Measurements from ENCODE around the gene RIT1. TPM values are rescaled to one million over a fixed set of nuclear protein-coding genes. Genes with fewer than 3 reads are reported as not detected.

RIT1 gene
- total RNA-seq, 4 donors from 2014 or later, result 13.6 to 31.1 (median 17.4) TPM

DNA sequence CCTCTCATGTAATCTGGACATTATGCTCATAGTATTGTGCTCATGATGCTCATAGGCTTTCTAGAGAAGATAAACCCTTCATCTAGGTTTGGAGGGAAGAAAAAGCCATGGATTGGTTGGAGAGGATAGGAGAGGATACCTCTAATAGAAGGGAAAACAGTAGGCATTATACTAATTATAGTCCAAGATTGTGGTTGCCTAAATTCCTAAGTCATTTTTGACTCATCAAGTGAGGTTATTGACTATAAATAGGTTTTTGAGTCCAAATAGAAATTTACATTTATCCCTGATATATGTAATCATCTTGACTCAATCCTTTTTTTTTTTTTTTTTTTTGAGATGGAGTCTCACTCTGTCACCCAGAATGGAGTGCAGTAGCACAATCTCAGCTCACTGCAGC, 46.8 kb downstream of the RIT1 start:
- no peaks in the 10 kb centered on the region for H3K9me3 ChIP-seq
- TF ChIP-seq, protein P1, sequence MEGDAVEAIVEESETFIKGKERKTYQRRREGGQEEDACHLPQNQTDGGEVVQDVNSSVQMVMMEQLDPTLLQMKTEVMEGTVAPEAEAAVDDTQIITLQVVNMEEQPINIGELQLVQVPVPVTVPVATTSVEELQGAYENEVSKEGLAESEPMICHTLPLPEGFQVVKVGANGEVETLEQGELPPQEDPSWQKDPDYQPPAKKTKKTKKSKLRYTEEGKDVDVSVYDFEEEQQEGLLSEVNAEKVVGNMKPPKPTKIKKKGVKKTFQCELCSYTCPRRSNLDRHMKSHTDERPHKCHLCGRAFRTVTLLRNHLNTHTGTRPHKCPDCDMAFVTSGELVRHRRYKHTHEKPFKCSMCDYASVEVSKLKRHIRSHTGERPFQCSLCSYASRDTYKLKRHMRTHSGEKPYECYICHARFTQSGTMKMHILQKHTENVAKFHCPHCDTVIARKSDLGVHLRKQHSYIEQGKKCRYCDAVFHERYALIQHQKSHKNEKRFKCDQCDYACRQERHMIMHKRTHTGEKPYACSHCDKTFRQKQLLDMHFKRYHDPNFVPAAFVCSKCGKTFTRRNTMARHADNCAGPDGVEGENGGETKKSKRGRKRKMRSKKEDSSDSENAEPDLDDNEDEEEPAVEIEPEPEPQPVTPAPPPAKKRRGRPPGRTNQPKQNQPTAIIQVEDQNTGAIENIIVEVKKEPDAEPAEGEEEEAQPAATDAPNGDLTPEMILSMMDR (IDR thresholded peaks at IDR 0.05), result no peak
- TF ChIP-seq POLR2A (IDR thresholded peaks at IDR 0.05), result no peak
- H3K4me3 ChIP-seq, result no peak overlapping the region
- no peak overlapping the region for H3K27ac ChIP-seq
- H3K36me3 ChIP-seq, result no peaks in the 10 kb centered on the region
- DNase-seq, result no peak
- H3K27me3 ChIP-seq, result no peaks in the 10 kb centered on the region
- H3K4me1 ChIP-seq, result peaks cover 0 to 15% (median 1%) of the 10 kb centered on the region in 4 donors

- Histone ChIP-seq H3K9me3 (no peaks in the 10 kb centered on the region), H3K36me3 (no peaks in the 10 kb centered on the region), H3K4me1 (peaks cover 0 to 29% (median 4%) of the 10 kb centered on the region in 4 donors), H3K27ac (no peak overlapping the region), H3K27me3 (no peaks in the 10 kb centered on the region), H3K4me3 (no peak overlapping the region)
- DNase-seq, result no peak
- TF ChIP-seq POLR2A (IDR thresholded peaks at IDR 0.05), result no peak
- TF ChIP-seq, protein P1 (IDR thresholded peaks at IDR 0.05), result no peak
These were observed 49.3 kb downstream of the RIT1 start for GRCh38 chr1:155861896-155862295.

GRCh38 chr1:155860970-155861510, 50.1 kb downstream of the RIT1 start:
- Histone ChIP-seq H3K4me1 (peaks cover 0 to 35% (median 7%) of the 10 kb centered on the region in 4 donors), H3K36me3 (no peaks in the 10 kb centered on the region), H3K9me3 (no peaks in the 10 kb centered on the region), H3K4me3 (peak overlapping the region in 1 of 4 donors; percentile 52), H3K27ac (peak overlapping the region in 3 of 4 donors; percentile 61 to 83 (median 72)), H3K27me3 (no peaks in the 10 kb centered on the region)
- TF ChIP-seq POLR2A (IDR thresholded peaks at IDR 0.05), result no peak
- TF ChIP-seq, protein P1 (IDR thresholded peaks at IDR 0.05), result no peak
- DNase-seq, result no peak

GRCh38 chr1:155859881-155860871, 51.0 kb downstream of the RIT1 start:
- H3K27ac ChIP-seq, result peak overlapping the region; percentile 61 to 83 (median 78)
- no peak for TF ChIP-seq POLR2A (IDR thresholded peaks at IDR 0.05)
- TF ChIP-seq, protein P1 (IDR thresholded peaks at IDR 0.05), result no peak
- H3K9me3 ChIP-seq, result no peaks in the 10 kb centered on the region
- peak; percentile 29 to 67 (median 59) for DNase-seq
- no peaks in the 10 kb centered on the region for H3K36me3 ChIP-seq
- no peaks in the 10 kb centered on the region for H3K27me3 ChIP-seq
- H3K4me3 ChIP-seq, result peak overlapping the region; percentile 1 to 52 (median 46)
- H3K4me1 ChIP-seq, result peaks cover 0 to 37% (median 7%) of the 10 kb centered on the region in 4 donors

DNA sequence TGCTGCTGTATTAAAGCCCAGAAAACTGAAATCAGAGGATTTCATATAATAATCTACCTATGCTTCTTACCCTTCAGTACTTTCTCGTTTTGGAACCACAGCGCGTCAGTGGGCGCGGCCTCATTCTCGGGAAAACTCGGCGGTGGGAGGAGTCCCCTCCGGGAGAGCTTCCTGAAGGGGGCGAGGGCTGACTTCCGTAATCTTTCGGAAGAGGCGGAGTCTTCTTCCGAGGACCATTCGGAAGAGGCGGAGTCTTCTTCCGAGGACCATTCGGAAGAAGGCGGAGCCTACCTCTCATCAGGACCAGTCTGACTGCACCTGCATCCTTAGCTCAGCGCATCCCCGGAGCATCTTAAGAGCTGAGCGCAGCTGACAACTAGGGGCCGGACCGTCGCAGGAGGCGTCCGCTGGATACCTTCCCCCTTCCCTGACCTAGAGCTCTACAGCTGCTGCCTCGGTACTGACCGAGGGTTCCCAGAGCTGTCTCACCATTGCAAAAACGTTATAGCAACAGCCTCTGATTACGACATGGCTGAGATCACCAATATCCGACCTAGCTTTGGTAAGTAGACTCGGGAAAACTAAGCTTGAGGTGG, 51.8 kb downstream of the RIT1 start, which contains the start of gene SYT11:
Gene SYT11, plus strand, starts transcription at position 334 of the 596 bp plus-strand sequence. Its CDS starts 195 bp downstream, at position 529.
- peak within 1 kb of the TSS; percentile 30 to 52 (median 46) for H3K4me3 ChIP-seq
- peaks cover 0 to 37% (median 7%) of the 10 kb centered on the region in 4 donors for H3K4me1 ChIP-seq
- no peaks in the 10 kb centered on the region for H3K9me3 ChIP-seq
- DNase-seq, result peak; percentile 93 to 98 (median 97)
- peaks cover 0 to 8% (median 0%) of the 10 kb centered on the region in 3 donors for H3K36me3 ChIP-seq
- peak within 1 kb of the TSS; percentile 61 to 83 (median 78) for H3K27ac ChIP-seq
- H3K27me3 ChIP-seq, result no peaks in the 10 kb centered on the region
- no peak for TF ChIP-seq POLR2A (IDR thresholded peaks at IDR 0.05)
- TF ChIP-seq, protein P1 (IDR thresholded peaks at IDR 0.05), result no peak

Measured in Peyer's patch (tissue), 4 donors.